ENCODE results near the gene INTS11. TPM values are rescaled to one million over a fixed set of nuclear protein-coding genes. Genes with fewer than 3 reads are reported as not detected.

The INTS11 gene
- total RNA-seq, 1 experiment from 2014 or later = 95.7 TPM

DNA sequence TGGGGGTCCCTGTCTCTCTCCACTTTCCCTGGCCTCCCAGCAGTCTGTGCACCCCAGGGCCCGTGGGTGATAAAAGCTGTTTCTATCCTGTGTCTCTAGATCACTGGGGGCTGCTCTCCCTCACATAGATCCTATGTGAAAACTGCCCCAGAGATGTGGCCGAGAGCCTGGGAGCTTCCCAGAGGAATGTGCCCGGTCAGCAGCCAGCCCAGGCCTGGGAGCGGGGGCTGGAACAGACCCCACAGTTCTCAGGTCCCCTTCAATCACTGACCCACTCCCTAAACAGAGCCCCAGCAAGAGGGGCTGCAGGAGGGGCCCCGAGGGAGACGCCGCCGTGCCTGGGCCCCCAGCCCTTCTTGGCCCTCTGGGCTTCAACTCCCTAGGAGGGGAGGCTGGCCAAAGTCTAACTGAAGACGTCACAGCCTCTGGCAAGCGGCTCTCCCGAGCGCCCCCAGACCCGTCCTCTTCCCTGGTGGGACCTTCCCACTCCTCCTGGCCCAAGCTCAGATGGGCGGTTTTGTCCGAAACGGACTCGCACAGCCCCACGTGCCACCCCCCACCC is 33.5 kb upstream of the INTS11 start:
- no peak for DNase-seq (ENCODE audit: low read depth)

- DNase-seq (ENCODE audit: low read depth) = no peak
Observed at GRCh38 chr1:1356796-1357401, 32.4 kb upstream of the INTS11 start.

GRCh38 chr1:1356166-1356795 is 31.8 kb upstream of the INTS11 start:
- DNase-seq (ENCODE audit: low read depth) = no peak

- no peak for DNase-seq (ENCODE audit: low read depth)
Observed at GRCh38 chr1:1355416-1355815, 31.0 kb upstream of the INTS11 start.

GRCh38 chr1:1354271-1355247 is 30.1 kb upstream of the INTS11 start:
- no peak for DNase-seq (ENCODE audit: low read depth)

- no peak for DNase-seq (ENCODE audit: low read depth)
Observed at GRCh38 chr1:1353389-1354151, 29.1 kb upstream of the INTS11 start.

GRCh38 chr1:1352786-1353388 is 28.4 kb upstream of the INTS11 start:
- no peak for DNase-seq (ENCODE audit: low read depth)

DNA sequence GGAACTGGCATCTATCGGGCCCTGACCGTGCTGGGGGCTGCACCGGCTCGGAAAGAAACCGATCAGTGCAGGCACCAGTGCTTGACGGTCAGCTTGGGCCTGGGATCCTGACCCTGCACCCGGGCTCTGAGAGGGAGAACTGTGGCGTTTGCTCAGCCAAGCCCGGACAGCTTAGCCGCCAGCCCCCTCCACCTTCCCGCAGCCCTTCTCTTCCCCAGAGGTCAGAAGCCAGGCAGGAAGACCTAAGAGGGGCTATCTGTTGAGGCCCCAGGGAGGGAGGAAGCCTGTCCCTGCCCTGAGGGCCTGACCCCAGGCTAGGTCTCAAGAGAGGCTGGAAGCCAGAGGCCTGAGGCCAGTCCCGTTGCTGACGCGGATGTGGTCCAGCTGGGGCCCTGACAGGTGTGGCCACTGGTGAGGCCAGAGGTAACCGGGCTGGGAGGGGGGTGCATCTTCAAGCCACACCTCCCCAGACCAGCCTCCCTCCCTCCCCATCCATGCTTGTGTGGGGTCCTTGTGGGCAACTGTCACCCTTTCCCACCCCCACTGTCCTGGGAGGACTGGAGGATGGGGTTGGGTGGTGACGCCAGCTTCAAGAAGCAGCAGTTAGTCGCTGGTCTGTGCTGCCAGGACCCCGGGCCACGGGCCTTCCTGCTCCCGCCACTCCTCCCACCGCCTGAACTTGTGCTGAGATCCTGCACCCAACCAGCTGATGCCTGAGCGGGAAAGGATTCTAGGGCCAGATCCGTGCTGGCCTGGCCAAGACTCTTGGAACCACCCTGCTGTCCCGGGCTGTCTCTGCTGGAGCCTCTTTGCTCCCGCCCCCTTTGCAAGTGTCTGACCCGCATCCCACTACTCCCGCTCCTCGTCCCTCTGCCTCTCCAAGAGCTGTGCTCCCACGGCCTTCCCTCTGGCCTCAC is 27.3 kb upstream of the INTS11 start:
- no peak for DNase-seq (ENCODE audit: low read depth)

DNA sequence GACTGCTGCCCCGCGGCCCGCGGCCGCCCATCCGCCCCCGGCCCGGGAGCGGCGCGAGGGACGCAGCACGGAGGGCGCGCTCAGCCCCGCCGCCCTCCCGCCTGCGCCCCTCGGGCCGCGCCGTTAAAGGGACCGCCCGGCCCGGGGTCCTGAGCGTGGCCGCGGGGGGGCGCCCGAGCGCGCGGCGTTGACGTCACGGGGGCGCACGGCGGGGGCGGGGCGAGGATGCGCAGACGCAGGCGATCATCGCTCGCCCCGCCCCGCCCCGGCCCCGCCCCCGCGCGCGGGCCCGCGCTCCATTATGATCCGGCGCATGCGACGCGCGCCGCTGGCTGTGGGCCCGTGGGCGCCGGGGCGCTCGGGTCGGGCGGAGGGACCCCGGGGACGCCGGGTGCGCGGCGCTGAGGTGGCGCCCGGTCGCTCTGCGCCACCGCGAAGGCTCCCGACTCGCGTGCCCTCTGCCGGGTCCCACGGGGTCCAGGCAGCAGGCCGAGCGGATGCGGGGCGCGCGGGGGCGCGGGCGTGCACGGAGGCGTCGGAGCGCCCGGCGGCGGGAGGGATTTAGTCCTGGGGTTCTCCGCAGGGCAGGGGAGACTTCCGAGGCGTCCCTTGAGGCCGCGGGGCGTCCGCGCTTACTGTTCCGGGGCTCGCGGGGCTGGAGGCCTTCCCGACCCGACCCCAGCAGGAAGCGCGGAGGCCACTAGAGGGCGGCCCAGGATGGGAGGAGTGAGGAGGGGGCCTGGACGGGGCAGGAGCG is 25.0 kb upstream of the INTS11 start, which contains the start of gene DVL1:
TSS of gene DVL1 (minus strand) at position 163 of the 757 bp plus-strand sequence. CDS start 353 bp downstream, outside the sequence.
- peak; percentile 77 for DNase-seq (ENCODE audit: low read depth)

DNA sequence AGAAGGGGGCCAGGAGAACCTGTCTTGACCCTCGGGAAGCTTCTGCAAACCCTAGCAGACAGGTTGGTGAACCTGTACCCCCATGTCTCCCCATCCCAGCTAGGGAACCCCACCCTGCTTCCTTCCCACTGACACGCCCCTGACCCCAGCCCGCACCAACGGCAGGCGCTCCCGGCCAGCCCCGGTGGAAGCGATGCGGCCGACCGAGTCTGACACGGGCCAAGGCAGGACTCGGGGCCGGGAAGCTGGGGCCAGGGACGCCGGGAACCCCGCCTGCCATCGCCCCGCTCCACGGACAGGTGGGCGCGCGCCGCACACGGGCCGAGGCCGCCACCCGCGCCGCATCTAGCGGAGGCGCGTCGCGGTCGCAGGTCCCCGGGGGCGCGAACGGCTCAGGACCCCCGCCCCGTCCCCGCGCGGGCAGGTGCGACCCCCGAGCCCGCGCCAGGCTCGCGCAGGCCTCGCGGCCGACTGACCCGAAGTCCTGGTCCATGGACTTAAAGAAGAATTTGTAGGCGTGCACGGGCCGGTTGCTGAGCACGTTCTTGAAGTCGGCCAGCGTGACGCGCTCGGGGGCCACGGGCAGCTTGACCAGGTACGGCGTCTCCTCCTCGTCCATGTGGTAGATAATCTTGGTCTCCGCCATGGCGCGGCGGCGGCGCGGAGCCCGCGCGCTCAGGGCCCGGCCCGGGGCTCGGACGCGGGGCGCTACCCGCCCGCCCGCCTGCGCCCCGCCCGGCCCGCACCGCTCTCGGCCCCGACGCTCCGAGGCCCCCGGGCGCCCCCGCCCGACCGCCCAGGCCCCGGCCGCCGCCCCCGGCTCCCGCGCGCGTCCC is 24.2 kb upstream of the INTS11 start:
- peak; percentile 54 for DNase-seq (ENCODE audit: low read depth)

DNA sequence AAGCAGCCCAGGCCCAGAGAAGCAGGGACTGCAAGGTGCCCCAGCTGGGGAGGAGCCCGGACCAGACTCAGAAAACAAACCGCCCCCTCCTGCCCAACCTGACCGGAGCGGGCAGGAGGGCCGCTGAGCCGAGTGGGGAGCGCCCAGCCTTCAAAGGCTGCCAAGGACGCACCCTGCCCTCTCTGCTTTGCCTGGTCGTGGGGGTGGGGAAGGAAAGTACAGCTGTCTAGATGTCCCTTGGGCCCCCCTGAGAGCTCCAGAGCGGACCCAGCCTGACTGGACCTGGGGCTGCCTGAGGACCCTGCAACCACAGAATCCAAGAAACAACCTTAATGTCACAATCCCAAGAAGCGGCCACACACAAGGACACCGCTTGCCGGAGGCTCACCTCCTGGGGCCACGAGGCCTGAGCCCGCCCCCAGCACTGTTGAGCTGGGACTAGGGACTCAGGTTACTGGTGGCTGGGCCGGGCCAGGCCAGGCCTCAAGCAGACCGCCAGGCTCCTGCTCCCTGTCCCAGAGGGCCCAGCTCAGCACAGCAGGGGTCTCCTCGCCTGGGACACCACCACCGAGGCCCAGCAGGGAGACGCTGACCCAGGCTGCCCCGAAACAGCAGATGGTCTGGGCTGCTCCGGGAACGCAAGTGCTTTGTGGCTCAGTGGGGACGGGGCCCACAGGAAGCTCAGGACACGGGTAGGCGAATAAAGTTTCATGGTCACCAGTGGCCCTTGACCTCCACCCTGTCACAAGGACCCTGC is 23.4 kb upstream of the INTS11 start:
- peak; percentile 56 for DNase-seq (ENCODE audit: low read depth)

- no peak for DNase-seq (ENCODE audit: low read depth)
Observed at GRCh38 chr1:1347026-1347595, 22.7 kb upstream of the INTS11 start.

DNA sequence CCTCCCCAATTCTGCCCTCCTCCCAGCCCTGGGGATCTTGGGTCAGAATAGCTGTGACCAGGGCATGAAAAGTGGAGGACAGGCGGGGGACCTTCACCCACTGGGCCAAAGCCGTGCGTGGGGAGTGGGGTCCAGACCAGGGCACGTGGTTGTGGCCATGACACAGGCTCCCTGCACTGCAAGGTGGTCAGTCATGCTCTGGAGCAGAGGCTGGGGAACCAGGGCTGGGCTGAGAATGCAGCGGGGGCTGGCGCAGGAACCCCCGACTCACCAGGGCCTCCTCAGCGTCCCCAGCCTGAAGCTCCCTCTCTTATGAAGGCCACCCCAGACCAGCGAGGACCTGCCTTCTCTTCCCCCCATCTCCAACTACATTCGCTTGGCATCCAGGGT is 22.0 kb upstream of the INTS11 start:
- DNase-seq (ENCODE audit: low read depth) = no peak

DNA sequence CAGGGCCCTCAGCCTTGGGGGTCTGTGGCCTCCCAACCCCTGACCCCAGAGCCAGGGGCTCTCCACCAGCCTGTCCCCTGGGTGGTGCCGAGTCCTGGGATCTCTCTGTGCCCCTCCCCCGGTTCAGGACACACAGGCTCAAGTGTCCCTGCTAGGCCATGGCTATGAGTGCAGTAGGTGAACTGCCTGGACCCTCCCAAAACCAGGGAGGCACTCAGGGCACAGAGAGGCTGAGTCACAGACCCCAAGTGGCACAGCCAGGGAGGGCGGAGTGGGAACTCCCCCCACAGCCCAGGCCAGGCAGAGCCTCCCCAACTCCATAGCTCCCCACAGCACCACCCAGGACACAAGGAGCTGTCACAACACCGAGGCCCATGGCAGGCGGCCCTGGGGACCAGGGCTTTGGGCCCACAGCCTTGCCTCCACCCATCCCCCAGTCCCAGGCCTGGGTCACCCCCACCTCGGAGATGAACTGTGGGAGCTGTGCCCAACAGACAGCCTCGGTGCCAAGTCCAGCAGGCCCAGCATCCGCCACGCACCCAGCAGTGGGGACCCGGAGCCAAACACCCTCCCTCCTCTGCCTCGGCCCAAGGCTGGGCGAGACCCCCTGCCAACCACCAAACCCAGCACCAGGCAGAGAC is 21.5 kb upstream of the INTS11 start:
- no peak for DNase-seq (ENCODE audit: low read depth)

- DNase-seq (ENCODE audit: low read depth) = no peak
Observed at GRCh38 chr1:1345384-1345783, 20.9 kb upstream of the INTS11 start.

GRCh38 chr1:1344655-1345361 is 20.3 kb upstream of the INTS11 start:
- peak; percentile 93 for DNase-seq (ENCODE audit: low read depth)
